Measurements from ENCODE around the gene TUBA3E.

GRCh38 chr2:130156624-130157004 lies 41.6 kb downstream of the TUBA3E start:
- TF ChIP-seq USF1 (IDR thresholded peaks at IDR 0.05) = no peak
- TF ChIP-seq TAF1 (IDR thresholded peaks at IDR 0.05; ENCODE audit: low read depth) = no peak
- TF ChIP-seq REST (IDR thresholded peaks at IDR 0.05; ENCODE audit: low read depth) = no peak
- no peak for TF ChIP-seq RAD21 (IDR thresholded peaks at IDR 0.05; ENCODE audit: low read depth)
- no peak for TF ChIP-seq NFIC (IDR thresholded peaks at IDR 0.05)

Measured in Ishikawa (cell line).